Kidney epithelial cell (primary cell): ENCODE results near the gene CENPVL1. TPM values are rescaled to one million over a fixed set of nuclear protein-coding genes. Genes with fewer than 3 reads are reported as not detected.

Source experiments
- DNase-seq: peaks from one replicate; pipeline ENCODE4 v3.0.0-alpha.2; 2010; ENCODE audit warnings: low read depth
- H3K27me3 ChIP-seq: 2 replicates; pipeline ENCODE4 v1.6.0; 2011; ENCODE audit warnings: low read length; ENCODE audit not compliant: control insufficient read depth, insufficient read depth
- H3K36me3 ChIP-seq: 2 replicates; pipeline ENCODE4 v1.5.1; 2011; ENCODE audit warnings: low read length; ENCODE audit not compliant: control insufficient read depth, insufficient read depth
- H3K4me3 ChIP-seq: 2 replicates; pipeline ENCODE4 v1.5.1; 2011; ENCODE audit warnings: low read depth, mild to moderate bottlenecking, control low read depth, low read length
- CTCF ChIP-seq: IDR thresholded peaks from 2 replicates; pipeline ENCODE4 v1.5.1; 2011; ENCODE audit warnings: mild to moderate bottlenecking, moderate library complexity, low read length, control low read depth, inconsistent platforms; ENCODE audit not compliant: insufficient read depth, poor library complexity, severe bottlenecking
- total RNA-seq: library from RNA; depleted of rRNA; stranded (reverse); fragments of >200 nt; gene quantifications from 2 replicates; pipeline ENCODE4 v1.2.3, GENCODE V29; 2015

Gene CENPVL1
- total RNA-seq, 1 donor from 2014 or later = not detected

DNA sequence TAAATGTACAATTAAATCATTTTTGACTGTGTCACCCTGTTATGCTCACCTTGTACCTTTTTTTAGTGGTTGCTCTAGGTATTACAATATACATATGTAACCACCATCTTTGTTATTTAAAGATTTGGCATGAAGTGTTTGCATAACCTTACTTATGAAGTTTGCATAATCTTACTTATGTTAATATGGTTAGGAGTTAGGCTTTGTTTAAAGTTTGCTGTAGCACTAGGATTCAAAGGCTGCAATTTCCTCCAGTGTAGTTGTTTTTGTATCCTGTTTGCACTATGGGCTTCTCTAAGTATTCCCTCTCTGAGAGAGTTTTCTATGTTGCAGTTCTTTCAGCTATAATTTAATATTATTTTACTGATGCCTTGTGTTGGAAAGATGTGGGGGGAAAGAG is 17.9 kb downstream of the CENPVL1 start:
- no peak for DNase-seq
- H3K36me3 ChIP-seq = no peaks in the 10 kb centered on the region
- no peaks in the 10 kb centered on the region for H3K27me3 ChIP-seq
- H3K4me3 ChIP-seq = no peak overlapping the region
- no peak for TF ChIP-seq CTCF

- H3K36me3 ChIP-seq = no peaks in the 10 kb centered on the region
- TF ChIP-seq CTCF = no peak
- no peak for DNase-seq
- no peaks in the 10 kb centered on the region for H3K27me3 ChIP-seq
- no peak overlapping the region for H3K4me3 ChIP-seq
Observed at GRCh38 chrX:51737091-51737490, 26.8 kb downstream of the CENPVL1 start.

GRCh38 chrX:51742586-51742985 is 32.3 kb downstream of the CENPVL1 start:
- no peak for DNase-seq
- no peak for TF ChIP-seq CTCF
- Histone ChIP-seq H3K4me3 (no peak overlapping the region), H3K36me3 (no peaks in the 10 kb centered on the region), H3K27me3 (no peaks in the 10 kb centered on the region)

DNA sequence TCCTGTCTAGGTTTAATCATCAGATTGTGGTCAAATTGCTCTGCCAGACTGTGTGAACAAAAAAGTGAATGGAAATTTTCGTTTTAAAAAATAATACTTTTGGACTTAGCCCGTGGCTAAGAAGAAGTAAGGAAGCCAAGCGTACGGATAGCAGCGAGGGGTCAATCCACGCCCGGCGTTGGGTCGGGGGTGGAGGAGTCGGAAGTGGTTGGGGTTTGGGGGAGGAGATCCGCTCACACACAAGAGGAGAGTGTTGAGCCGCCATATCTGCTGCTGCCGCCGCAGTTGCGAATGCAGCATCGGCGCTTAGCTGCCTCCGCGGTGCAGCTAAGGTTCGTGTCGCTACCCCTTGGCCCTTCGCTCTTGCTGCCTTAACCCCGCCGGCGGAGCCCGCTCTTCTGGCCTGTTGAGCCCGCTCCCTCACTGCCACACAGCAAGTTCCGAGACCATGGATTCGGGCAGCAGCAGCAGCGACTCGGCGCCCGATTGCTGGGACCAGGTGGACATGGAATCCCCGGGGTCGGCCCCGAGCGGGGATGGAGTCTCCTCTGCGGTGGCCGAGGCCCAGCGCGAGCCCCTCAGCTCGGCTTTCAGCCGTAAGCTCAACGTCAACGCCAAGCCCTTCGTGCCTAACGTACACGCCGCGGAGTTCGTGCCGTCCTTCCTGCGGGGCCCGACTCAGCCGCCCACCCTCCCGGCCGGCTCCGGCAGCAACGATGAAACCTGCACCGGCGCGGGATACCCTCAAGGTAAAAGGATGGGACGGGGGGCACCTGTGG is 33.1 kb downstream of the CENPVL1 start, which contains the start of gene GSPT2:
Gene GSPT2 (plus strand): TSS at position 264 of the 779 bp plus-strand sequence. CDS start 185 bp downstream, at position 449.
- no peaks in the 10 kb centered on the region for H3K36me3 ChIP-seq
- TF ChIP-seq CTCF = no peak
- peak within 1 kb of the TSS; percentile 51 for H3K4me3 ChIP-seq
- DNase-seq = peak; percentile 2
- no peaks in the 10 kb centered on the region for H3K27me3 ChIP-seq

DNA sequence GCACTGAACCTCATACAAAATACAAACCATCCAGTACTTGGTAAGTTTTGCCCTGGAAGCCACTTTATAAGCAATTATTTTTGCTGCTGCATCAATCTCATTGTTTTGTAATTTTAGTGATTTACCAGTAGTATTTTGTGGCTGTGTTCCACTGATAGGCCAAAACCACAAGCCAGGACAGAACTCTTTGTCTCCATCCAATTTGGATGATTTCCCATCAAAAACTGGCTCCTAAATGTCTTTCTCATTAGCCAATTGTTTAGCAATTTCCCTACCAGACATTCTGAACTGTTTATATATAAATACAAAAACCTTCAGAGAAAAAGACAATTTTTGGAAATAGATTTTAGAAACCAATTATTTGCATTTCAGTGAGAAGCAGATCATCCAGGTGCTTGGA is 37.4 kb downstream of the CENPVL1 start:
- TF ChIP-seq CTCF = no peak
- Histone ChIP-seq H3K27me3 (no peaks in the 10 kb centered on the region), H3K4me3 (no peak overlapping the region), H3K36me3 (no peaks in the 10 kb centered on the region)
- DNase-seq = no peak
